Kidney glomerular epithelial cell (primary cell): Measurements from ENCODE around the gene SEC16A.
"Not testable (repeated sequence)": the region's sequence is repeated elsewhere in the genome, so short reads cannot be mapped to it uniquely, and the experiment has no call there.

Experiments used
- DNase-seq: peaks from one replicate; lab custom pipeline; 2025; lab: John Stamatoyannopoulos, UW

The SEC16A gene

DNA sequence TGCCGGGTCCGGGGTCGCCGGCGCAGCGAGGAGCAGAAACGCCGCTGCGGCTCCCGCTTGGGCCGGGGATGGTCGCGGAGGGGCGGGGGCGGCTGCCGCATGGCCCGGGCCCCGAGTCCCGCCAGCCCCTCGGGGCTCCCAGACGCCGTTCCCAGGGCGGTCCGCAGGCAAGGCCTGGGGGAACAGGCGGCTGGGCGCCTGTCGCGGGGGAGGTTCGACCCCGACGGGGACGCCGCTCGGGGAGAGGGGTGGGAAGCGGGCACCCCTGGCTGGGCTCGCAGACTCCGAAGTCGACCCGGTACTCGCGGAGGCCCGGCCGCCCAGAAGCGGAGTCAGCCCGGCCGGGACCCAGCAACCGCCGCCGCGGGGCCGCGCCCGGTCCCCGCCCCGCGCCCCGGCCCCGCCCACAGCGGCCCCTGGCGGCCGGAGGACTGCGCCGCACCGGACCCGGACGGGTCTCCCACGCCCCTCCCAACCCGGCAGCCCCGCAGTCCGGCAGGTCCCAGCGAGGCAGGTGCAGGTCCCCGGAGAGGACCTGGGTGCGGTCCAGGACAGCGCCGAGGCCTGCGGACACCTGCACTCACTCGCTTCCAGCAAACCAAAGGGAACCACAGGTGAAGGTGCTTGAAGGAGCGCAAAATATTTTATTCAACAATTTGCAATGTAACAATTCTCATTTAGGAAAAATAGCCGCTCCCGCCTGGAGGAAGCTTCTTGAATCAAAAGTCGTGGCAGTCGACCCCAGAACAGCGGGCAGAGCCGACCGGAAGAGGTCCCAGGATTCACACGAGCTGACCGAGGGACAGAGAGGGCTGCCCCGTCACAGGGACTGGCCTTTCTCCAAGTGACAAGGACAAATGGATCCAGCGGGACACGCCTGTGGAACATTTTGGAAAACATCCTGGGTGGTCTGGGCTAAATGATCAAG is 43.1 kb downstream of the SEC16A start, which contains the start of gene INPP5E:
TSS of gene INPP5E (minus strand) at position 365 of the 928 bp plus-strand sequence. CDS start 426 bp downstream, outside the sequence.
- DNase-seq = no peak

DNA sequence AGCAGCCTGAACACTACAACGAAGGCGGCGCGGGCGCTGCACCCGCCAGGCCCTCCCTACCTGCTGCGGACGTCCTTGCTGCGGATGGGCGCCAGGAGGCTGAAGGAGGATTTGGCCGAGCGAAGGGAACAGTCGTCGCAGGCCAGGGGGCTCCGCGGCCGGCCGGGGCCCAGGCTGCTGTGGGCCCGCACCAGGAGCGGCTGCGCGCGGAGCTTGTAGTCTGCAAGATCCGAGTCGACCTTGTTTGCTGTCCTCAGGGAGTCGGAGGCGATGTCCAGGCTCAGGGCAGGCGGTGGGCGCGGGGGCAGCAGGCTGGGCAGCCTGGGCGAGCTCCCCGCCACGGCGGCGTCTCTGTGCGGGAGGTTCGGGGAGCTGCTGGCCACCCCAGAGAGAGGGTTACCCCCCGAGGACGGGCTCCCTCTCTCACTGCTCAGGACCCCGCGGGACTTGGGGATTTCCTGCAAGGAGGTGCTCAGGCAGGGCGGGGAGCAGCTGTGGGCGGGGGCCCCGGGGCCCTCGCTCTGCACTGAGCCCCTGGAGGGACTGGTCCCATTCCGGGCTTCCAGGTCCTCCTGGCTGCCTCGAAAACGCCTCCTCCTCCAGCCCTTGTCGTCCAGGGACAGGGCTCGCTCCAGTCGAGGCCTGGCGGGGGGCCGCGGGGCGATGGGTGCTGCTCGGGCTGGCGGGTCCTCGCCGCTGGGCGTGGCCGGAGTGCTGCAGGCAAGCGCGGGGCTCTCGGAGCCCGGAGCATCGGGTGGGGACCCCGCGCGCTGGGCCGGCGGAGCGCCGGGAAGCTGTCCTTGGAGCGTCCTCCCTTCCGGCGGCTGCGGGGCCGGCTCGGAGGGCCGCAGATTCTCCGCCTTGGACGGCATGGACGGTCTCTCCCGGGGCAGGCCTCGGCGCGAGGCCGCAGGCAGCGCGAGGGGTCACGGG is 44.0 kb downstream of the SEC16A start:
- DNase-seq = peak; percentile 15

GRCh38 chr9:136437839-136438547 is 44.8 kb downstream of the SEC16A start:
- DNase-seq = no peak

- no peak for DNase-seq
Measured at GRCh38 chr9:136437430-136437829, 45.4 kb downstream of the SEC16A start.

DNA sequence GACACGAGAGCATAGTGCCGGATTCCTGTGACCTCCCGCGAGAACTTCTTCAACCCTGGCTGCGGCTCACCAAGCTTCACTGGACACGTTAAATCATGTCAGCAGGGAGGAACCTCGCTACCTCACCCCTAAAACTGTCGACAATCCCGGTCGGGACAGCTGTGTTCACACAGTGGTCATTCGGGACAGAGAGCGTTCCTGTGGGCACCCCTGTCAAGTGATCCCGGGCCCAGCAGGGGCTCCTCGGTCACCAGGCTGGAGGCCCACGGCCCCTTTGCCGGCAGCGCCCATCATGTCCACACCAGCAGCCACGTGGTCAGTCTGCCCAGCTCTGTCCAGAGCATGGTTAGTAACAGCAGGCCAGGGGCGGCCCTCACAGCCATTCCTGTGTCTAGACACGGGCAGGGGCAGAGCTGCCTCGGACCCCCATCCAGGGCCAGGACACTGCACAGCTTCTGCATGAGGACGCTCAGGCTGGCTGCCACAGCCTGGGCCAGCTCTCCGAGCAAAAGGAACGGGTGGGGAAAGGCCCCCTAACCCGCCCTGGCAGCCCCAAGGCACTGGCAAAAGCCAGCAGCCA is 46.7 kb downstream of the SEC16A start:
- DNase-seq = no peak

DNA sequence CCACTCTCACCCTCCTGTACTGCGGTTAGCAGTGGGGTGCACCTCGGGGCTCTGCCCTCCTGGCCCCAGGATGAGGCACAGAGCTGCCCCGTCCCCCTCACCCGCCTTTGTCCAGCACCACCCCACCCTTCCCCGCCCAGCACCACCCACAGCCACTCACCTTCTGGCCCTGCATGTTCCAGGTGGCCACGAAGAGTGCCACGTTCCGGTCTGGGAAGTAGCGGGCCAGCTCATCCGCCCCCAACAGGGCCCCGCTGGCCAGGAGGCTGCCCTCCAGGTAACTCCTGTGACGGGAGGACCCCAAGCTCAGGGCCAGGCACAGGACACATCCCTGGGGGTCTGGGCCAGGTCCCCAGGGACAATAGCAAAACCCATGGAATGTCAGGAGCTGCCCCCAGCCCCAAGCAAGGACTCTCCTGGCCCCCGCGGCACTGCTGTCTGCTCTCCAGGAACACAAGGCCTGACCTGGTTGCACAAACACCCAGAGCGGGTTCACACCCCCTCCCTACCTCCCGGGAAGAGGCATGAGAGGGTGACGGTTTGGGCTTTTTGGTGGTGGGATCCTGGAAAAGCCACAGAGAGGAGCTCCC is 48.2 kb downstream of the SEC16A start:
- no peak for DNase-seq

GRCh38 chr9:136433849-136434579 is 48.8 kb downstream of the SEC16A start:
- DNase-seq = no peak

- no peak for DNase-seq
Measured at GRCh38 chr9:136433043-136433715, 49.7 kb downstream of the SEC16A start.

DNA sequence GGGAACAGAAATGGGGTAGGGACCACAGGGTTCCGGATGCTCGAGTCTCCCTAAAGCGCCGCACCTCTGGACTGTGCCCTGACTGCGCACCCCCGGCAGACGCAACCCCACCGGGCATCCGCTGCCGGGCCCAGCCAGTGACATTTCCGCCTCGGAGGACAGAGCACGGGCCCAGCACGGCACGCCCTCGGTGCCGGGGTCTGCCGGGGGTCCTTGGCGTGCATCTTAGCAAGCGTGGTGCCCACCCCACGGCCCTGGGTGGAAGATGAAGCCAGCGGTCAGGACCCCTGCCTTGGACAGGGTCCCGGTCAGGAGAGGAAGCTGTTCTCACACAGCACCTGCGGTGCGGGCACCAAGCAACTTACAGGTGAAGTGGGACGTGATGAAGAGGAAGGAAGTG is 50.2 kb downstream of the SEC16A start:
- DNase-seq = no peak

DNA sequence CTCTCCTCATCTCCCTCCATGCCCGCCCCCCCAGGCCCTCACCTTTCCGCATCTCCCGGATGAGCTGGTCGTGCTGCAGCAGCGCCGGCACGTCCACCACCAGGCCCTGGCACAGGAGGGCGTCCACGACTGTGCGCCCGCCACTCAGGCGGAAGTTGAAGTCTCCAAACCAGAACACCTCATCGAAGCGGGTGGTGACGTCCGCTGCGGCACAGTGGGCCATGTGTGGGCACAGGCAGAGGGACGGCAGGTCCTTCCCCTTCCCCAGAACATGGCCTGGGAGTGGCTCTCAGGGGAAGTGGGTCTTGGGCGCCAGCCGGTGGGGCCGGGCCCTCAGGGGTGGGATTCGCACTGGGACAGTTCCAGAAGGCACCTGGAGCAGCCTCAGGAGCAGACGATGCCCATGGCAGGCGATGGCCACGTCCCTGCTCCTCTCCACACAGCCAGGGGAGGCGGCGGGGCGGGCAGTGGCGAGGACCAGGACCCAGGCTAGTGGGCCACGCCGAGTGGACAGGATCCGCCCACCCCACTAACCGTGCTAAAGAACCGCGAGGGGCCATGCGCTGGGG is 51.0 kb downstream of the SEC16A start:
- no peak for DNase-seq

GRCh38 chr9:136430588-136431234 is 52.1 kb downstream of the SEC16A start:
- no peak for DNase-seq

GRCh38 chr9:136429683-136430491 is 53.0 kb downstream of the SEC16A start:
- no peak for DNase-seq

- DNase-seq = no peak
Measured at GRCh38 chr9:136429075-136429628, 53.7 kb downstream of the SEC16A start.

GRCh38 chr9:136426787-136427186 is 56.1 kb downstream of the SEC16A start:
- DNase-seq = no peak

- DNase-seq = not testable (repeated sequence)
Measured at GRCh38 chr9:136425367-136425766, 57.5 kb downstream of the SEC16A start.

DNA sequence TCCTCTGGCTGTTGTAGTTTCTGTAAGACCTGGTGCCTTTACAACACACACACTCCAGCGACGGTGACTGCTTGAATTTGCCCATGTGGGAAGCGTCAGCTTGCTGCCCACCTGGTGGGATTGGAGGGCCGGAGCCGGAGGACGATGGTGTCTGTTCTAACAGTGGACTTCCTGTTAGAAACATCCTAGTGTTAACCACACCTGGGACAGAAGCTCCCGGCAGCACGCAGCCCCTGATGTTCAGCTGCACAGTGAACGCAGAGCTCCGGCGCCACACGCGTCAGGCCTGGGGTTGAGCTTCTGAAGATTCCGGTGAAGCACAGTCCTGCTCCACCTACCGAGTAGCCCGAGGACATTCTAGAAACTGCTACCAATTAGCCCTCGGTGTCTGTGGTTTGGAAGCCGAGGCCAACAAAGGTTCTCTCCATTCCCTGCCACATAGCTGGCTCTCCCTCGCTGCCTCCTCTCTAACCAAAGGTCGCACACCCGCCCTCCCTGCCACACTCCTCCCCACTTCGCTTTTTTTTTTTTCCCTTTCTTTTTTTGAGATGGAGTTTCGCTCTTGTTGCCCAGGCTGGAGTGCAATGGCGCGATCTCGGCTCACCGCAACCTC is 58.0 kb downstream of the SEC16A start:
- no peak for DNase-seq

GRCh38 chr9:136423432-136424146 is 59.3 kb downstream of the SEC16A start:
- DNase-seq = no peak
